SK-N-SH (cell line): Measurements from ENCODE around the gene OR2AE1. TPM values are rescaled to one million over a fixed set of nuclear protein-coding genes. Genes with fewer than 3 reads are reported as not detected.

Experiments
- CTCF ChIA-PET: fragments of 300-600, 350-600 bp; formaldehyde crosslinking; extraction: SDS; loops from one replicate; lab custom pipeline; 2021; lab: Yijun Ruan, JAX
- POLR2A ChIA-PET: fragments of 350-600 bp; sonication (Branson Sonifier 250); formaldehyde crosslinking; extraction: SDS; loops from one replicate; lab custom pipeline; 2020; ENCODE audit warnings: antibody characterized with exemption, inconsistent platforms; lab: Yijun Ruan, JAX
- DNase-seq: peaks from one replicate; pipeline ENCODE4 v3.0.0; 2012
- H2AFZ ChIP-seq: fragments of 200-600 bp; sonication (generic); 2 replicates; pipeline ENCODE4 v1.8.1; 2016; ENCODE audit warnings: antibody characterized with exemption, mild to moderate bottlenecking, low read depth
- H3F3A ChIP-seq: fragments of 200-600 bp; sonication (generic); replicated peaks from 2 replicates; pipeline ENCODE3; 2016; ENCODE audit warnings: antibody characterized with exemption, mild to moderate bottlenecking; ENCODE audit not compliant: insufficient read depth
- H3K27ac ChIP-seq, 2 experiments: fragments of 200-500 bp in 1 of 2; fragments of 200-600 bp in 1 of 2; sonication (Bioruptor generic) in 1 of 2; sonication (generic), shearing (Covaris generic) in 1 of 2; 2 replicates each; pipeline versions ENCODE4 v1.5.1 to v1.6.1; 2014 to 2016; ENCODE audit warnings: low read depth in 2 of 2, inconsistent platforms in 1 of 2, low read length in 1 of 2, mild to moderate bottlenecking in 1 of 2, mixed read lengths in 1 of 2
- H3K27me3 ChIP-seq: fragments of 200-600 bp; sonication (generic), shearing (Covaris generic); 2 replicates; pipeline ENCODE4 v1.6.1; 2016; ENCODE audit warnings: mixed run types; ENCODE audit not compliant: insufficient read depth
- H3K36me3 ChIP-seq, 2 experiments: fragments of 200-500 bp in 1 of 2; fragments of 200-600 bp in 1 of 2; sonication (Bioruptor generic) in 1 of 2; sonication (generic) in 1 of 2; replicated peaks in 1 of 2; 2 replicates each; pipeline versions ENCODE3 to v1.5.1; 2014 to 2016; ENCODE audit warnings: low read length in 1 of 2, mild to moderate bottlenecking in 1 of 2; ENCODE audit not compliant: insufficient read depth in 2 of 2, control insufficient read depth in 1 of 2
- H3K4me1 ChIP-seq, 2 experiments: fragments of 200-500 bp in 1 of 2; fragments of 200-600 bp in 1 of 2; sonication (Bioruptor generic) in 1 of 2; sonication (generic), shearing (Covaris generic) in 1 of 2; 2 replicates each; pipeline versions ENCODE4 v1.5.1 to v1.6.1; 2014 to 2016; ENCODE audit warnings: low read depth in 1 of 2, low read length in 1 of 2, mixed run types in 1 of 2; ENCODE audit not compliant: insufficient read depth in 2 of 2, control insufficient read depth in 1 of 2
- H3K4me2 ChIP-seq: fragments of 200-600 bp; sonication (generic), shearing (Covaris generic); 2 replicates; pipeline ENCODE4 v1.6.1; 2017; ENCODE audit warnings: mixed run types
- H3K4me3 ChIP-seq, 2 experiments: fragments of 200-500 bp in 1 of 2; fragments of 200-600 bp in 1 of 2; sonication (Bioruptor generic) in 1 of 2; sonication (generic), shearing (Covaris generic) in 1 of 2; 2 replicates each; pipeline versions ENCODE4 v1.5.1 to v1.8.1; 2014 to 2016; ENCODE audit warnings: low read depth in 2 of 2, inconsistent platforms in 1 of 2, low read length in 1 of 2, mild to moderate bottlenecking in 1 of 2, mixed read lengths in 1 of 2, moderate library complexity in 1 of 2
- H3K79me2 ChIP-seq: fragments of 200-600 bp; sonication (generic); 2 replicates; pipeline ENCODE4 v1.8.1; 2017; ENCODE audit warnings: mild to moderate bottlenecking; ENCODE audit not compliant: insufficient read depth
- H3K9ac ChIP-seq: fragments of 200-600 bp; sonication (generic); 2 replicates; pipeline ENCODE4 v1.6.1; 2017; ENCODE audit warnings: mixed run types
- H3K9me2 ChIP-seq: fragments of 200-600 bp; sonication (generic); 2 replicates; pipeline ENCODE4 v1.6.1; 2017; ENCODE audit warnings: mixed run types
- H3K9me3 ChIP-seq: fragments of 200-600 bp; sonication (generic); 2 replicates; pipeline ENCODE4 v1.6.1; 2017; ENCODE audit warnings: mixed run types, mild to moderate bottlenecking, moderate library complexity
- H4K20me1 ChIP-seq: fragments of 200-600 bp; sonication (generic); 2 replicates; pipeline ENCODE4 v1.6.1; 2017; ENCODE audit warnings: mild to moderate bottlenecking, mixed run types; ENCODE audit not compliant: insufficient read depth
- EP300 ChIP-seq, 2 experiments: IDR thresholded peaks; 2 replicates each; pipeline versions ENCODE4 v1.4.0 to v1.6.1; 2012; ENCODE audit warnings: borderline replicate concordance in 1 of 2, low read depth in 1 of 2, low read length in 1 of 2
- FOXJ3 ChIP-seq: sonication (generic); formaldehyde crosslinking; IDR thresholded peaks from 2 replicates; pipeline ENCODE4 v1.5.1; 2020; ENCODE audit warnings: mild to moderate bottlenecking, missing genetic modification reagents
- GABPA ChIP-seq: IDR thresholded peaks from 2 replicates; pipeline ENCODE4 v1.4.0; 2012; ENCODE audit warnings: low read depth, mild to moderate bottlenecking
- MXI1 ChIP-seq: IDR thresholded peaks from 2 replicates; pipeline ENCODE4 v1.6.1; 2012; ENCODE audit warnings: mild to moderate bottlenecking, low read depth, low read length, improper control_type of control experiment
- NFIC ChIP-seq: IDR thresholded peaks from 2 replicates; pipeline ENCODE4 v1.4.0; 2012; ENCODE audit warnings: borderline replicate concordance
- NRF1 ChIP-seq: IDR thresholded peaks from 2 replicates; pipeline ENCODE4 v1.6.1; 2012; ENCODE audit warnings: low read depth, mild to moderate bottlenecking, low read length
- POLR2AphosphoS5 ChIP-seq: IDR thresholded peaks from 2 replicates; pipeline ENCODE4 v1.6.1; 2012; ENCODE audit warnings: low read depth, low read length
- SIN3A ChIP-seq: IDR thresholded peaks from 2 replicates; pipeline ENCODE4 v1.6.1; 2012; ENCODE audit warnings: low read depth, mild to moderate bottlenecking, low read length, moderate library complexity, borderline replicate concordance
- TEAD4 ChIP-seq: IDR thresholded peaks from 2 replicates; pipeline ENCODE4 v1.4.0; 2012; ENCODE audit warnings: mild to moderate bottlenecking, borderline replicate concordance; ENCODE audit not compliant: insufficient read depth
- YY1 ChIP-seq: IDR thresholded peaks from 2 replicates; pipeline ENCODE4 v1.4.0; 2012; ENCODE audit warnings: low read depth, mild to moderate bottlenecking
- WGBS: methylation state at CpG from one replicate; pipeline ENCODE4 v1.1.6; 2017; ENCODE audit warnings: low lambda C conversion rate; 5-methylcytosine and 5-hydroxymethylcytosine counted together
- polyA plus RNA-seq, 3 experiments: library from polyadenylated mRNA; depleted of rRNA; stranded (reverse); fragments of >200 nt; gene quantifications; 2 replicates each; pipeline ENCODE4 v1.2.3, GENCODE V29; 2012
- TF ChIP-seq, protein P1 (sequence below): fragments of 150-350 bp; IDR thresholded peaks from 2 replicates; pipeline ENCODE4 v1.6.1; 2017; ENCODE audit warnings: antibody characterized with exemption, low read length, low read depth, borderline replicate concordance
- TF ChIP-seq, protein P2 (sequence below): fragments of 150-350 bp; IDR thresholded peaks from 2 replicates; pipeline ENCODE4 v1.6.1; 2016; ENCODE audit warnings: mild to moderate bottlenecking, low read depth, low read length
- TF ChIP-seq, protein P3 (sequence below): IDR thresholded peaks from 2 replicates; pipeline ENCODE4 v1.6.1; 2012; ENCODE audit warnings: mild to moderate bottlenecking, low read depth, low read length, moderate library complexity
- TF ChIP-seq, protein P4 (sequence below): fragments of 200-600 bp; sonication (generic); IDR thresholded peaks from 2 replicates; pipeline ENCODE4 v1.6.1; 2017; ENCODE audit warnings: antibody characterized with exemption, mild to moderate bottlenecking, moderate library complexity
- TF ChIP-seq, protein P5 (sequence below): IDR thresholded peaks from 2 replicates; pipeline ENCODE4 v1.4.0; 2012; ENCODE audit warnings: low read depth

Gene OR2AE1
- polyA plus RNA-seq, 1 of the 3 experiments (the other 2 are of a cell fraction) = not detected

DNA sequence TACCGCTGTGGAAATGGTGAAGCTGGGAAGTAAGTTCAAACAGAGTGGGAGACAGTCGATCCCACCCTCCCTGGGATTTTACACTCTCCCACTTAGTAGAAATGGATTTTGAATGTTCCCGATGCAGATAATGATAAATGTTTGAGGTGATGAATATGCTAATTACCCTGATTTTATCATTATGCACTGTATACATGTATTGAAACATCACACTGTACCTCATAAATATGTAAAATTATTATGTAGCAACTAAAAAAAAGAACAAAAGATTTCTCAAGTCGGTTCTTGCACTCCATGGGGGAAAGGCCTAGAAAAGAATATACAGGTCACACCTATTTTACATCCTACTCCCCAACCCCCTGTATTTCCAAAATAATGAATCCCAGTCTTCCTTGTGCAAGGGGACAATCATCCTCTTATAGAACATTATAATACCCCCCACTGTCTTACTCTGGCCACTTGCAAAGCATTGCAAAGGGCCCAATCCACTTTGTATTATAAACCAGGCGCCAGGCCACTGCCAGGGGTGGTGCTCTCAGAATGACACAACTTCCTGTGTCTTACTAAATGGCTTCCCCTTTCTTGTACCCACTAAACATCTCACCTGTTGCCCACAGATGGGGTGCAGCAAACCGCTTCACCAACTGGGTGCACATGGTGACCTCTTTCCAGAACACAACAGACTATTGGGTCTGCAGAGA is 20.6 kb upstream of the OR2AE1 start:
- Histone ChIP-seq H3K27me3 (no peaks in the 10 kb centered on the region; the same call in 1 of the 2 replicates), H3K79me2 (no peaks in the 10 kb centered on the region), H2AFZ (no peak overlapping the region), H4K20me1 (no peaks in the 10 kb centered on the region), H3K4me2 (no peak overlapping the region), H3K27ac (no peak overlapping the region), H3K9me3 (no peaks in the 10 kb centered on the region), H3K9ac (no peak overlapping the region), H3K36me3 (peaks cover 8 to 16% of the 10 kb centered on the region in 2 experiments), H3K4me1 (peaks cover 0 to 13% of the 10 kb centered on the region in 2 experiments; a peak in 2 of 4 replicates), H3K4me3 (no peak overlapping the region)
- DNase-seq = no peak
- WGBS = 37% methylated on average over 6 of the region's 6 CpGs
- POLR2A ChIA-PET = no interaction called here
- CTCF ChIA-PET = interaction anchor here (0.7 kb wide), 1 partner anchor 97 kb away, joined by 4 read pairs; no protein-coding TSS in a partner anchor
- no peak for TF ChIP-seq FOXJ3 (CRISPR knock-in tag)
- TF ChIP-seq SIN3A = no peak
- TF ChIP-seq YY1 = no peak
- no peak for TF ChIP-seq GABPA
- TF ChIP-seq POLR2AphosphoS5 = no peak
- TF ChIP-seq, all 33 proteins: peak for 0
- Histone ChIP-seq H3K9me2 (no peaks in the 10 kb centered on the region), H3F3A (no peaks in the 10 kb centered on the region)

DNA sequence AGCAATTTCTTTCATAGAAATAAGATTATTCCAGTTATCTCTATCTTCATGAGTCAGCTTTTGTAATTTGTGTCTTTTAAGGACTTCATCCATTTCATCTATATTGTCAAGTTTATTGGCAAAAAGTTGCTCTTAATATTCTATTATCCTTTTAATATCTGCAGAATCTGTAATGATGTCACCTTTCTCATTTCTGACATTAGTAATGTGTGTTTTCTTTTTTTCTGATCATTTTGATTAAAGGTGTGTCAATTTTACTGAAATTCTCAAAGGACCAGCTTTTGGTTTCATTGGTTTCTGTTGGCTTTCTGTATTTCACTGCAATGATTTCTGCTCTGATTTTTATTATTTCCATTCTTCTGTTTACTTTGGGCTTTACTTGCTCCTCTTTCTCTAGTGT is 17.9 kb upstream of the OR2AE1 start:
- no peaks in the 10 kb centered on the region for H4K20me1 ChIP-seq
- no peak overlapping the region for H3K27ac ChIP-seq
- H3K4me2 ChIP-seq = no peak overlapping the region
- no peak overlapping the region for H3K9ac ChIP-seq
- H3K27me3 ChIP-seq = no peaks in the 10 kb centered on the region; the same call in 1 of the 2 replicates
- H3K9me2 ChIP-seq = no peaks in the 10 kb centered on the region
- H3F3A ChIP-seq = no peaks in the 10 kb centered on the region
- H3K79me2 ChIP-seq = no peaks in the 10 kb centered on the region
- H3K4me1 ChIP-seq = peaks cover 0 to 13% of the 10 kb centered on the region in 2 experiments; a peak in 2 of 4 replicates
- no peak overlapping the region for H3K4me3 ChIP-seq
- CTCF ChIA-PET = interaction anchor here (0.6 to 1.4 kb wide), 2 partner anchors 55 to 95 kb away, joined by 3 to 4 read pairs; no protein-coding TSS in a partner anchor
- DNase-seq = no peak
- H3K9me3 ChIP-seq = no peaks in the 10 kb centered on the region
- POLR2A ChIA-PET = no interaction called here
- H3K36me3 ChIP-seq = no peaks in the 10 kb centered on the region
- H2AFZ ChIP-seq = no peak overlapping the region
- TF ChIP-seq TEAD4 (no peak), YY1 (no peak), NFIC (no peak), NRF1 (no peak), MXI1 (no peak), SIN3A (no peak), GABPA (no peak), EP300 (IDR thresholded peaks at IDR 0.05; ENCODE audit: borderline replicate concordance in 1 of 2, low read depth in 1 of 2, low read length in 1 of 2) (no peak)
- TF ChIP-seq, protein P1, sequence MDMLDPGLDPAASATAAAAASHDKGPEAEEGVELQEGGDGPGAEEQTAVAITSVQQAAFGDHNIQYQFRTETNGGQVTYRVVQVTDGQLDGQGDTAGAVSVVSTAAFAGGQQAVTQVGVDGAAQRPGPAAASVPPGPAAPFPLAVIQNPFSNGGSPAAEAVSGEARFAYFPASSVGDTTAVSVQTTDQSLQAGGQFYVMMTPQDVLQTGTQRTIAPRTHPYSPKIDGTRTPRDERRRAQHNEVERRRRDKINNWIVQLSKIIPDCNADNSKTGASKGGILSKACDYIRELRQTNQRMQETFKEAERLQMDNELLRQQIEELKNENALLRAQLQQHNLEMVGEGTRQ = no peak
- TF ChIP-seq, protein P2, sequence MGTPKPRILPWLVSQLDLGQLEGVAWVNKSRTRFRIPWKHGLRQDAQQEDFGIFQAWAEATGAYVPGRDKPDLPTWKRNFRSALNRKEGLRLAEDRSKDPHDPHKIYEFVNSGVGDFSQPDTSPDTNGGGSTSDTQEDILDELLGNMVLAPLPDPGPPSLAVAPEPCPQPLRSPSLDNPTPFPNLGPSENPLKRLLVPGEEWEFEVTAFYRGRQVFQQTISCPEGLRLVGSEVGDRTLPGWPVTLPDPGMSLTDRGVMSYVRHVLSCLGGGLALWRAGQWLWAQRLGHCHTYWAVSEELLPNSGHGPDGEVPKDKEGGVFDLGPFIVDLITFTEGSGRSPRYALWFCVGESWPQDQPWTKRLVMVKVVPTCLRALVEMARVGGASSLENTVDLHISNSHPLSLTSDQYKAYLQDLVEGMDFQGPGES = no peak
- TF ChIP-seq, protein P3, sequence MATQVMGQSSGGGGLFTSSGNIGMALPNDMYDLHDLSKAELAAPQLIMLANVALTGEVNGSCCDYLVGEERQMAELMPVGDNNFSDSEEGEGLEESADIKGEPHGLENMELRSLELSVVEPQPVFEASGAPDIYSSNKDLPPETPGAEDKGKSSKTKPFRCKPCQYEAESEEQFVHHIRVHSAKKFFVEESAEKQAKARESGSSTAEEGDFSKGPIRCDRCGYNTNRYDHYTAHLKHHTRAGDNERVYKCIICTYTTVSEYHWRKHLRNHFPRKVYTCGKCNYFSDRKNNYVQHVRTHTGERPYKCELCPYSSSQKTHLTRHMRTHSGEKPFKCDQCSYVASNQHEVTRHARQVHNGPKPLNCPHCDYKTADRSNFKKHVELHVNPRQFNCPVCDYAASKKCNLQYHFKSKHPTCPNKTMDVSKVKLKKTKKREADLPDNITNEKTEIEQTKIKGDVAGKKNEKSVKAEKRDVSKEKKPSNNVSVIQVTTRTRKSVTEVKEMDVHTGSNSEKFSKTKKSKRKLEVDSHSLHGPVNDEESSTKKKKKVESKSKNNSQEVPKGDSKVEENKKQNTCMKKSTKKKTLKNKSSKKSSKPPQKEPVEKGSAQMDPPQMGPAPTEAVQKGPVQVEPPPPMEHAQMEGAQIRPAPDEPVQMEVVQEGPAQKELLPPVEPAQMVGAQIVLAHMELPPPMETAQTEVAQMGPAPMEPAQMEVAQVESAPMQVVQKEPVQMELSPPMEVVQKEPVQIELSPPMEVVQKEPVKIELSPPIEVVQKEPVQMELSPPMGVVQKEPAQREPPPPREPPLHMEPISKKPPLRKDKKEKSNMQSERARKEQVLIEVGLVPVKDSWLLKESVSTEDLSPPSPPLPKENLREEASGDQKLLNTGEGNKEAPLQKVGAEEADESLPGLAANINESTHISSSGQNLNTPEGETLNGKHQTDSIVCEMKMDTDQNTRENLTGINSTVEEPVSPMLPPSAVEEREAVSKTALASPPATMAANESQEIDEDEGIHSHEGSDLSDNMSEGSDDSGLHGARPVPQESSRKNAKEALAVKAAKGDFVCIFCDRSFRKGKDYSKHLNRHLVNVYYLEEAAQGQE = no peak
- TF ChIP-seq, protein P4, sequence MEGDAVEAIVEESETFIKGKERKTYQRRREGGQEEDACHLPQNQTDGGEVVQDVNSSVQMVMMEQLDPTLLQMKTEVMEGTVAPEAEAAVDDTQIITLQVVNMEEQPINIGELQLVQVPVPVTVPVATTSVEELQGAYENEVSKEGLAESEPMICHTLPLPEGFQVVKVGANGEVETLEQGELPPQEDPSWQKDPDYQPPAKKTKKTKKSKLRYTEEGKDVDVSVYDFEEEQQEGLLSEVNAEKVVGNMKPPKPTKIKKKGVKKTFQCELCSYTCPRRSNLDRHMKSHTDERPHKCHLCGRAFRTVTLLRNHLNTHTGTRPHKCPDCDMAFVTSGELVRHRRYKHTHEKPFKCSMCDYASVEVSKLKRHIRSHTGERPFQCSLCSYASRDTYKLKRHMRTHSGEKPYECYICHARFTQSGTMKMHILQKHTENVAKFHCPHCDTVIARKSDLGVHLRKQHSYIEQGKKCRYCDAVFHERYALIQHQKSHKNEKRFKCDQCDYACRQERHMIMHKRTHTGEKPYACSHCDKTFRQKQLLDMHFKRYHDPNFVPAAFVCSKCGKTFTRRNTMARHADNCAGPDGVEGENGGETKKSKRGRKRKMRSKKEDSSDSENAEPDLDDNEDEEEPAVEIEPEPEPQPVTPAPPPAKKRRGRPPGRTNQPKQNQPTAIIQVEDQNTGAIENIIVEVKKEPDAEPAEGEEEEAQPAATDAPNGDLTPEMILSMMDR = no peak
- TF ChIP-seq, protein P5, sequence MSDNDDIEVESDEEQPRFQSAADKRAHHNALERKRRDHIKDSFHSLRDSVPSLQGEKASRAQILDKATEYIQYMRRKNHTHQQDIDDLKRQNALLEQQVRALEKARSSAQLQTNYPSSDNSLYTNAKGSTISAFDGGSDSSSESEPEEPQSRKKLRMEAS = no peak
